ENCODE measurements around the gene AMPD2. TPM values are rescaled to one million over a fixed set of nuclear protein-coding genes. Genes with fewer than 3 reads are reported as not detected.

The AMPD2 gene
- total RNA-seq, 1 experiment from 2014 or later: 85.8 TPM

GRCh38 chr1:109632671-109633346, 13.2 kb downstream of the AMPD2 start:
- Histone ChIP-seq H3K36me3 (ENCODE audit: control insufficient read depth, insufficient read depth, low read length) (no peaks in the 10 kb centered on the region), H3K27ac (ENCODE audit: low read length) (no peak overlapping the region), H3K27me3 (ENCODE audit: control insufficient read depth, insufficient read depth, low read length) (no peaks in the 10 kb centered on the region), H3K4me3 (ENCODE audit: low read depth in 2 of 2, low read length in 2 of 2) (no peak overlapping the region), H3K9me3 (ENCODE audit: control insufficient read depth, insufficient read depth, low read depth, low read length) (no peaks in the 10 kb centered on the region), H3K4me1 (ENCODE audit: control insufficient read depth, insufficient read depth, low read length) (no peaks in the 10 kb centered on the region; the same call in none of the 2 replicates)
- in situ Hi-C loops (cut with HindIII; ENCODE audit: low pct_unique_long_range_greater_than_20kb, low sequenced_read_pairs) (no loop called here), intact Hi-C loops (cut with micrococcal nuclease; ENCODE audit: unreplicated experiment) (no loop called here)
- 0 out of 2 replicates have a peak, but pooled peaks have one; percentile 15 for ATAC-seq
- CTCF ChIA-PET: no interaction called here
- DNase-seq (ENCODE audit: low read depth, low spot score): no peak
- POLR2A ChIA-PET: no interaction called here
- no peak for TF ChIP-seq TCF7L2 (IDR thresholded peaks at IDR 0.05; ENCODE audit: low read depth, low read length)
- no peak for TF ChIP-seq CTCF (IDR thresholded peaks at IDR 0.05)
- TF ChIP-seq REST (IDR thresholded peaks at IDR 0.05; ENCODE audit: insufficient read depth in 1 of 2, low read depth in 2 of 2, low read length in 1 of 2): no peak
- TF ChIP-seq SIN3A (IDR thresholded peaks at IDR 0.05; ENCODE audit: borderline replicate concordance, insufficient read depth, low read depth, low read length): no peak
- no peak for TF ChIP-seq POLR2AphosphoS5 (IDR thresholded peaks at IDR 0.05; ENCODE audit: low read depth, low read length)
- BruUV-seq (replicated peaks): no TSS peak

- H3K9me3 ChIP-seq (ENCODE audit: control insufficient read depth, insufficient read depth, low read depth, low read length): no peaks in the 10 kb centered on the region
- TF ChIP-seq SIN3A (IDR thresholded peaks at IDR 0.05; ENCODE audit: borderline replicate concordance, insufficient read depth, low read depth, low read length): no peak
- no peak for TF ChIP-seq POLR2AphosphoS5 (IDR thresholded peaks at IDR 0.05; ENCODE audit: low read depth, low read length)
- TF ChIP-seq REST (IDR thresholded peaks at IDR 0.05; ENCODE audit: insufficient read depth in 1 of 2, low read depth in 2 of 2, low read length in 1 of 2): no peak
- no peak for TF ChIP-seq TCF7L2 (IDR thresholded peaks at IDR 0.05; ENCODE audit: low read depth, low read length)
- no peak for TF ChIP-seq CTCF (IDR thresholded peaks at IDR 0.05)
- H3K27me3 ChIP-seq (ENCODE audit: control insufficient read depth, insufficient read depth, low read length): no peaks in the 10 kb centered on the region
- H3K27ac ChIP-seq (ENCODE audit: low read length): no peak overlapping the region
- no peak overlapping the region for H3K4me3 ChIP-seq (ENCODE audit: low read depth in 2 of 2, low read length in 2 of 2)
- intact Hi-C loops (cut with micrococcal nuclease; ENCODE audit: unreplicated experiment) (no loop called here), in situ Hi-C loops (cut with HindIII; ENCODE audit: low pct_unique_long_range_greater_than_20kb, low sequenced_read_pairs) (no loop called here)
- ChIA-PET POLR2A (no interaction called here), CTCF (interaction anchor here (0.5 kb wide), 1 partner anchor 357 kb away, joined by 4 read pairs; no protein-coding TSS in a partner anchor)
- BruUV-seq (replicated peaks): no TSS peak
- no peaks in the 10 kb centered on the region; the same call in none of the 2 replicates for H3K4me1 ChIP-seq (ENCODE audit: control insufficient read depth, insufficient read depth, low read length)
- no peak for DNase-seq (ENCODE audit: low read depth, low spot score)
- no peaks in the 10 kb centered on the region for H3K36me3 ChIP-seq (ENCODE audit: control insufficient read depth, insufficient read depth, low read length)
- ATAC-seq: no peak
Observed at GRCh38 chr1:109634292-109634691, 14.7 kb downstream of the AMPD2 start.
